ENCODE results near the gene YTHDC2.

The YTHDC2 gene

GRCh38 chr5:113520899-113521298, 7.4 kb downstream of the YTHDC2 start:
- H3K36me3 ChIP-seq = peaks cover 15% of the 10 kb centered on the region
- TF ChIP-seq, protein P1, sequence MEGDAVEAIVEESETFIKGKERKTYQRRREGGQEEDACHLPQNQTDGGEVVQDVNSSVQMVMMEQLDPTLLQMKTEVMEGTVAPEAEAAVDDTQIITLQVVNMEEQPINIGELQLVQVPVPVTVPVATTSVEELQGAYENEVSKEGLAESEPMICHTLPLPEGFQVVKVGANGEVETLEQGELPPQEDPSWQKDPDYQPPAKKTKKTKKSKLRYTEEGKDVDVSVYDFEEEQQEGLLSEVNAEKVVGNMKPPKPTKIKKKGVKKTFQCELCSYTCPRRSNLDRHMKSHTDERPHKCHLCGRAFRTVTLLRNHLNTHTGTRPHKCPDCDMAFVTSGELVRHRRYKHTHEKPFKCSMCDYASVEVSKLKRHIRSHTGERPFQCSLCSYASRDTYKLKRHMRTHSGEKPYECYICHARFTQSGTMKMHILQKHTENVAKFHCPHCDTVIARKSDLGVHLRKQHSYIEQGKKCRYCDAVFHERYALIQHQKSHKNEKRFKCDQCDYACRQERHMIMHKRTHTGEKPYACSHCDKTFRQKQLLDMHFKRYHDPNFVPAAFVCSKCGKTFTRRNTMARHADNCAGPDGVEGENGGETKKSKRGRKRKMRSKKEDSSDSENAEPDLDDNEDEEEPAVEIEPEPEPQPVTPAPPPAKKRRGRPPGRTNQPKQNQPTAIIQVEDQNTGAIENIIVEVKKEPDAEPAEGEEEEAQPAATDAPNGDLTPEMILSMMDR (IDR thresholded peaks at IDR 0.05; ENCODE audit: low read depth, low read length) = no peak
- H3K4me1 ChIP-seq = no peaks in the 10 kb centered on the region

GRCh38 chr5:113523168-113523567, 9.7 kb downstream of the YTHDC2 start:
- no peak for DNase-seq
- TF ChIP-seq, protein P1 (IDR thresholded peaks at IDR 0.05; ENCODE audit: low read depth, low read length) = no peak
- H3K9me3 ChIP-seq = no peaks in the 10 kb centered on the region
- no peaks in the 10 kb centered on the region for H3K4me1 ChIP-seq
- no peak overlapping the region for H3K4me3 ChIP-seq (ENCODE audit: low read depth, low read length)
- no peaks in the 10 kb centered on the region for H3K27me3 ChIP-seq
- peaks cover 13% of the 10 kb centered on the region for H3K36me3 ChIP-seq

More at GRCh38 chr5:113520899-113521298, 7.4 kb downstream of the YTHDC2 start:
- no peak overlapping the region for H3K4me3 ChIP-seq (ENCODE audit: low read depth, low read length)
- no peak for DNase-seq
- no peaks in the 10 kb centered on the region for H3K9me3 ChIP-seq
- H3K27me3 ChIP-seq = no peaks in the 10 kb centered on the region

DNA sequence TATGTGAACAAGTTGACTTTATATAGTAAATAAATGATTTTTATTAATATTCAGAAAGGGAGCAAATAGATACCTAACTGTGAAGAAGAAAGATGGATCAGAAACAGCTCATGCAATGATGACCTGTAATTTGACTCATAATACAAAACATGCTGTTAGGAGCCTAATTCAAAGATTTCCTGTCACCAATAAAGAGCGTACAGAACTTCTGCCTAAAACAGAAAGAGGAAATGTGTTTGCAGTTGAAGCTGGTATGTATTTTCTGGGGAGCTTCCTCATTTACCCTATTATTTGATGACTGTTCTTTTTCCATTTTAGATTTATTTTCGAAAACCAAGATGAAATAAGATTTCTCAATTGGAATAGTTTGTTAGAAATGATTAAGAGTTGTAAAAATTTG, 11.4 kb downstream of the YTHDC2 start:
- Histone ChIP-seq H3K4me1 (no peaks in the 10 kb centered on the region), H3K36me3 (peaks cover 9% of the 10 kb centered on the region), H3K4me3 (ENCODE audit: low read depth, low read length) (no peak overlapping the region), H3K9me3 (no peaks in the 10 kb centered on the region), H3K27me3 (no peaks in the 10 kb centered on the region)
- no peak for DNase-seq
- TF ChIP-seq, protein P1 (IDR thresholded peaks at IDR 0.05; ENCODE audit: low read depth, low read length) = no peak

- no peak for DNase-seq
- Histone ChIP-seq H3K4me1 (no peaks in the 10 kb centered on the region), H3K36me3 (no peaks in the 10 kb centered on the region; the same call in 1 of the 2 replicates)
Measured at GRCh38 chr5:113526421-113526820, 12.9 kb downstream of the YTHDC2 start.

DNA sequence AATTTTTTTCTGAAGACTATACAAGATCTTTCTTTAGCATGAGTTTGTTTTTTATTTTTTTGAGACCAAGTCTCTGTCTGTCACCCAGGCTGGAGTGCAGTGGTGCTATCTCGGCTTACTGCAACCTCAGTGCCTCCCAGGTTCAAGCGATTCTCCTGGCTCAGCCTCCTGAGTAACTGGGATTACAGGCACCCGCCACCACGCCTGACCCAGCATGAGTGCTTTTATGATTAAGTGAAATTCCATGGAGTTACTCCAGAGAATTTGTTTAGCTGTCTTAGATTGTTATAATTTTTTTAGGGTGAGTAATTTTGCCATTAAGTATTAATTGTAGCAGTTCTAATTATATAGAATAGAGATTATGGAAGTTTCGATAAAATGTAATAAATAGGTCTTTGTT, 14.3 kb downstream of the YTHDC2 start:
- Histone ChIP-seq H3K4me3 (ENCODE audit: low read depth, low read length) (no peak overlapping the region), H3K9me3 (no peaks in the 10 kb centered on the region), H3K4me1 (no peaks in the 10 kb centered on the region), H3K27me3 (no peaks in the 10 kb centered on the region), H3K36me3 (peaks cover 1% of the 10 kb centered on the region; the same call in 1 of the 2 replicates)
- DNase-seq = no peak
- TF ChIP-seq, protein P1 (IDR thresholded peaks at IDR 0.05; ENCODE audit: low read depth, low read length) = no peak

More at GRCh38 chr5:113526421-113526820, 12.9 kb downstream of the YTHDC2 start:
- TF ChIP-seq, protein P1 (IDR thresholded peaks at IDR 0.05; ENCODE audit: low read depth, low read length) = no peak
- Histone ChIP-seq H3K4me3 (ENCODE audit: low read depth, low read length) (no peak overlapping the region), H3K9me3 (no peaks in the 10 kb centered on the region), H3K27me3 (no peaks in the 10 kb centered on the region)

GRCh38 chr5:113531481-113532159, 18.1 kb downstream of the YTHDC2 start:
- Histone ChIP-seq H3K9me3 (no peaks in the 10 kb centered on the region), H3K27me3 (no peaks in the 10 kb centered on the region), H3K4me3 (ENCODE audit: low read depth, low read length) (no peak overlapping the region), H3K36me3 (peaks cover 14% of the 10 kb centered on the region), H3K4me1 (no peaks in the 10 kb centered on the region)
- TF ChIP-seq, protein P1 (IDR thresholded peaks at IDR 0.05; ENCODE audit: low read depth, low read length) = no peak
- no peak for DNase-seq

Data from BE2C (cell line).